Colonic mucosa (tissue), 4 donors: ENCODE measurements around the gene SPINT2. TPM values are rescaled to one million over a fixed set of nuclear protein-coding genes. Genes with fewer than 3 reads are reported as not detected.
A peak's percentile ranks its signal among the peaks of the same experiment; 100 is the strongest.

Experiments used
- DNase-seq: peaks from one replicate; pipeline ENCODE4 v3.0.0-alpha.2; 2020
- H3K27ac ChIP-seq: fragments of 200-600 bp; one replicate; pipeline ENCODE4 v1.8.0; 2021
- H3K27me3 ChIP-seq: fragments of 200-600 bp; one replicate; pipeline ENCODE4 v1.8.0; 2021
- H3K36me3 ChIP-seq: fragments of 200-600 bp; one replicate; pipeline ENCODE4 v1.8.0; 2021
- H3K4me1 ChIP-seq: fragments of 200-600 bp; one replicate; pipeline ENCODE4 v1.8.0; 2021; ENCODE audit warnings: mild to moderate bottlenecking
- H3K4me3 ChIP-seq: fragments of 200-600 bp; one replicate; pipeline ENCODE4 v1.8.0; 2021
- H3K9ac ChIP-seq, 2 donors: one replicate each; pipeline ENCODE4 v1.7.0; 2013; ENCODE audit warnings: control low read depth in 2 of 2, low read depth in 2 of 2, low read length in 2 of 2
- H3K9me3 ChIP-seq: fragments of 200-600 bp; one replicate; pipeline ENCODE4 v1.8.0; 2021
- CTCF ChIP-seq: fragments of 200-600 bp; IDR thresholded peaks from one replicate; pipeline ENCODE4 v1.8.0; 2022; ENCODE audit warnings: antibody characterized with exemption, mild to moderate bottlenecking
- intact Hi-C: fragments of 100-400 bp; cut with DNase I; formaldehyde crosslinking; loops from one replicate; pipeline ENCODE4 v1.14.1; 2022
- total RNA-seq, 2 donors: library from RNA; stranded (reverse); fragmentation: NEBNext Ultra II Directional in 1 of 2; extraction: Animal tissue kit (Norgen Biotek cat#: 25700) in 1 of 2; gene quantifications; one replicate each; pipeline ENCODE4 v1.2.1, GENCODE V29; 2021
- donor health status: healthy.
- donor health status: DM: no; HTN: no; CAD: no.
- donor health status: DM: no; HTN: no; CAD: no.

The SPINT2 gene
- total RNA-seq, 2 donors from 2014 or later: 790 to 935 TPM

- Histone ChIP-seq H3K4me3 (peak within 1 kb of the TSS; percentile 56), H3K27ac (peak within 1 kb of the TSS; percentile 82), H3K27me3 (no peaks in the 10 kb centered on the region), H3K36me3 (no peaks in the 10 kb centered on the region), H3K9ac (peak within 1 kb of the TSS; percentile 84 to 87), H3K9me3 (no peaks in the 10 kb centered on the region), H3K4me1 (peaks cover 8% of the 10 kb centered on the region)
- intact Hi-C loops: no loop called here
- TF ChIP-seq CTCF: no peak
- DNase-seq: peak; percentile 97
These were observed 51.5 kb downstream of the SPINT2 start, which contains the start of gene YIF1B for GRCh38 chr19:38315657-38316476. Gene YIF1B (minus strand): TSS chr19:38315947. CDS start chr19:38315917, 30 bp downstream.

GRCh38 chr19:38316477-38317067, 52.2 kb downstream of the SPINT2 start:
- no peaks in the 10 kb centered on the region for H3K9me3 ChIP-seq
- intact Hi-C loops: no loop called here
- TF ChIP-seq CTCF: no peak
- H3K4me1 ChIP-seq: peaks cover 8% of the 10 kb centered on the region
- peak overlapping the region; percentile 82 for H3K27ac ChIP-seq
- DNase-seq: no peak
- peak overlapping the region; percentile 51 to 61 for H3K9ac ChIP-seq
- H3K4me3 ChIP-seq: peak overlapping the region; percentile 56
- no peaks in the 10 kb centered on the region for H3K36me3 ChIP-seq
- no peaks in the 10 kb centered on the region for H3K27me3 ChIP-seq

DNA sequence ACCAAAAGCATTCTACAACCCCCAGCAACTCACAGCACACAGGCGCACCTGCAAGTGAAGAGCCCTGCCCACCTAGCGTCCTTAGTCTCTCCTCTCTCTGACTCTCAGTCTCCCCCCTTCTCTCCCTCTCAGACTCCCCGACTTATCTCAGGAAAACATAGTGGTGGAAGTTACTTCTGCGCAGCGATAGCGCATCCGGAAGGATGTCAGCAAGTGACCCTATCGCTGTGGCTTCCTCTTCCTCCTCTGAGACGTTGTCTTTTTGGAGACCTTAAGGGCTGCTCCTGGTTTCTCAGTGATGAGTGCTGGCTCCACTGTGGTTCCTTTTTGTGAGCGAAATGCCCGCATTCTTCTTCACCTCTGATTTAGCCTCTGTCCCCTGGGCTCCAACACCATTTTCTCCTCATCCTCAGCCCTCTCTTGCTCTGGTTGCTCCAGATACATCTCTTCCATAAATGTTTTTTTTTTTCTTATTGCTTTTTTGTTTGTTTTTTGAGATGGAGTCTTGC, 52.8 kb downstream of the SPINT2 start:
- H3K9me3 ChIP-seq: no peaks in the 10 kb centered on the region
- peak overlapping the region; percentile 56 for H3K4me3 ChIP-seq
- DNase-seq: no peak
- TF ChIP-seq CTCF: no peak
- intact Hi-C loops: no loop called here
- H3K9ac ChIP-seq: peak overlapping the region; percentile 24 to 55
- peak overlapping the region; percentile 82 for H3K27ac ChIP-seq
- no peaks in the 10 kb centered on the region for H3K36me3 ChIP-seq
- peaks cover 8% of the 10 kb centered on the region for H3K4me1 ChIP-seq
- no peaks in the 10 kb centered on the region for H3K27me3 ChIP-seq

GRCh38 chr19:38318660-38319059, 54.3 kb downstream of the SPINT2 start:
- no peak for TF ChIP-seq CTCF
- H3K4me1 ChIP-seq: peaks cover 8% of the 10 kb centered on the region
- no peak for DNase-seq
- no peak overlapping the region for H3K4me3 ChIP-seq
- peak overlapping the region in 1 of 2 donors; percentile 82 for H3K9ac ChIP-seq
- no peaks in the 10 kb centered on the region for H3K36me3 ChIP-seq
- H3K27ac ChIP-seq: peak overlapping the region; percentile 83
- intact Hi-C loops: no loop called here
- H3K9me3 ChIP-seq: no peaks in the 10 kb centered on the region
- H3K27me3 ChIP-seq: no peaks in the 10 kb centered on the region

DNA sequence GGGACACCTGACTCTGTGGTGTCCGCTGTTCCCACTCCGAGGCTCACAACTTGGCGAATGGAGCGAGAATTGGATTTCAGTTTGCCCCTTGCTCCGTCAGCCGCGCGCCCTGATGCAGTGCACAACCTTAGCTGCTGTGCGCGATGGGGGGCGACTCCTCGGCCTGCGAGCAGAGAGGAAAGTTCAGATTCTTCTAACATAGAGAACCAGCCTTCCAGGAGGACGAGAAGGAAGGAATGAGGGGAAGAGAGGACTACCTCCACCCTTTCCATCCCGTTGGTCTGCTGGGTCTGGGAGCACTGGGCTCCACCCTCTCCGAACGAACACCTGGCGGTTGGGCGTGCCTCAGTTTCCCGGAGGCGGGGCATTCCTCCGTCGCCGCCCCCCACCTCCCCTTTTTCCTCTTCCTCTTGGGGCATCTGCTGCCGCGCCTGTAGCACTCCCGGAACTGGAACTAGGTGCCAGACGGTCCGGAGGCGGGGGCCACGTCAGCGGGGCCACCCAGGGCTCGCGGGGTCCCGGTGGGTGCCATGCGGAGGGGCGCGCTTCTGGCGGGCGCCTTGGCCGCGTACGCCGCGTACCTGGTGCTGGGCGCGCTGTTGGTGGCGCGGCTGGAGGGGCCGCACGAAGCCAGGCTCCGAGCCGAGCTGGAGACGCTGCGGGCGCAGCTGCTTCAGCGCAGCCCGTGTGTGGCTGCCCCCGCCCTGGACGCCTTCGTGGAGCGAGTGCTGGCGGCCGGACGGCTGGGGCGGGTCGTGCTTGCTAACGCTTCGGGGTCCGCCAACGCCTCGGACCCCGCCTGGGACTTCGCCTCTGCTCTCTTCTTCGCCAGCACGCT, 55.3 kb downstream of the SPINT2 start, which contains the start of gene KCNK6:
Gene KCNK6 (plus strand): TSS at position 425 of the 838 bp plus-strand sequence. CDS start 106 bp downstream, at position 531.
- Histone ChIP-seq H3K27me3 (no peaks in the 10 kb centered on the region), H3K4me1 (peaks cover 8% of the 10 kb centered on the region), H3K36me3 (no peaks in the 10 kb centered on the region), H3K27ac (peak within 1 kb of the TSS; percentile 83), H3K9ac (peak within 1 kb of the TSS; percentile 82 to 96), H3K9me3 (no peaks in the 10 kb centered on the region), H3K4me3 (peak within 1 kb of the TSS; percentile 91)
- DNase-seq: peak; percentile 90
- intact Hi-C loops: loop anchor here (10.0 kb wide), 1 partner anchor 415 kb away; the partner anchor contains the start of genes SIPA1L3 and WDR87
- TF ChIP-seq CTCF: no peak
